Breast epithelium (tissue), 3 donors: Measurements from ENCODE around the gene BFSP1.

Experiments
- POLR2A ChIP-seq: fragments of 450-650 bp; IDR thresholded peaks from one replicate; pipeline ENCODE4 v1.6.1; 2016; ENCODE audit warnings: antibody characterized with exemption, mild to moderate bottlenecking, moderate library complexity
- POLR2AphosphoS5 ChIP-seq, 3 donors: sonication (generic); formaldehyde crosslinking; IDR thresholded peaks; one replicate each; pipeline ENCODE4 v1.6.1; 2017; ENCODE audit warnings: antibody characterized with exemption in 3 of 3
- TF ChIP-seq, protein P1 (sequence below), 3 donors: fragments of 450-650 bp; IDR thresholded peaks; one replicate each; pipeline ENCODE4 v1.5.1; 2016 to 2017; ENCODE audit warnings: antibody characterized with exemption in 3 of 3, mild to moderate bottlenecking in 3 of 3, moderate library complexity in 3 of 3

DNA sequence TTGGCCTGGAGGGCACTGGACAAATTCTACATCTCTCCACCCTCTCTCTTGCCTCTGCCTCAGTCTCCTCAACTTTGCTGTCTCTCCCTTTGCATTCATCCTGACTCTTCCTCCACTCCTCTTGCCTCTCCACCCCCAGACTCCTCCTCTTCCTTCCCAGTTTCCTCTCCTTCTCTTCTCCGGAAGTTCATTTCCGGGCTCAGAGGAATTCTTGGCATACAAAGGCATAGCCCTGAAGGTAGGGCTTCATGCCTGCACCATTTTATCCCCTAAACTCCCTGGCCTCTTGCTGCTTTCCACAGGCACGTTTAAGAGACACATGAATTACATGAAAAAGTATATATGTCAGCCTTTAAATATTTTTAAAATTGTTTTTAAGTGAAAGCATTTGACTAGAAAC is 10.6 kb downstream of the BFSP1 start:
- TF ChIP-seq, protein P1, sequence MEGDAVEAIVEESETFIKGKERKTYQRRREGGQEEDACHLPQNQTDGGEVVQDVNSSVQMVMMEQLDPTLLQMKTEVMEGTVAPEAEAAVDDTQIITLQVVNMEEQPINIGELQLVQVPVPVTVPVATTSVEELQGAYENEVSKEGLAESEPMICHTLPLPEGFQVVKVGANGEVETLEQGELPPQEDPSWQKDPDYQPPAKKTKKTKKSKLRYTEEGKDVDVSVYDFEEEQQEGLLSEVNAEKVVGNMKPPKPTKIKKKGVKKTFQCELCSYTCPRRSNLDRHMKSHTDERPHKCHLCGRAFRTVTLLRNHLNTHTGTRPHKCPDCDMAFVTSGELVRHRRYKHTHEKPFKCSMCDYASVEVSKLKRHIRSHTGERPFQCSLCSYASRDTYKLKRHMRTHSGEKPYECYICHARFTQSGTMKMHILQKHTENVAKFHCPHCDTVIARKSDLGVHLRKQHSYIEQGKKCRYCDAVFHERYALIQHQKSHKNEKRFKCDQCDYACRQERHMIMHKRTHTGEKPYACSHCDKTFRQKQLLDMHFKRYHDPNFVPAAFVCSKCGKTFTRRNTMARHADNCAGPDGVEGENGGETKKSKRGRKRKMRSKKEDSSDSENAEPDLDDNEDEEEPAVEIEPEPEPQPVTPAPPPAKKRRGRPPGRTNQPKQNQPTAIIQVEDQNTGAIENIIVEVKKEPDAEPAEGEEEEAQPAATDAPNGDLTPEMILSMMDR (IDR thresholded peaks at IDR 0.05): no peak
- no peak for TF ChIP-seq POLR2AphosphoS5 (IDR thresholded peaks at IDR 0.05)
- TF ChIP-seq POLR2A: no peak
